Left renal pelvis (tissue), 4 donors: ENCODE measurements around the gene ATP1B2. TPM values are rescaled to one million over a fixed set of nuclear protein-coding genes. Genes with fewer than 3 reads are reported as not detected.

Experiments used
- DNase-seq, 4 donors: peaks; one replicate each; pipeline ENCODE4 v3.0.0-alpha.2; 2013; ENCODE audit warnings: low read depth in 4 of 4, low spot score in 3 of 4
- polyA plus RNA-seq, 4 donors: library from polyadenylated mRNA; unstranded; fragments of 120-200 nt; gene quantifications; one replicate each; pipeline ENCODE4 v1.2.1, GENCODE V29; 2013; ENCODE audit not compliant: insufficient read length in 4 of 4

The ATP1B2 gene
- polyA plus RNA-seq, 4 donors = 18.3 to 27.3 (median 20.5) TPM

DNA sequence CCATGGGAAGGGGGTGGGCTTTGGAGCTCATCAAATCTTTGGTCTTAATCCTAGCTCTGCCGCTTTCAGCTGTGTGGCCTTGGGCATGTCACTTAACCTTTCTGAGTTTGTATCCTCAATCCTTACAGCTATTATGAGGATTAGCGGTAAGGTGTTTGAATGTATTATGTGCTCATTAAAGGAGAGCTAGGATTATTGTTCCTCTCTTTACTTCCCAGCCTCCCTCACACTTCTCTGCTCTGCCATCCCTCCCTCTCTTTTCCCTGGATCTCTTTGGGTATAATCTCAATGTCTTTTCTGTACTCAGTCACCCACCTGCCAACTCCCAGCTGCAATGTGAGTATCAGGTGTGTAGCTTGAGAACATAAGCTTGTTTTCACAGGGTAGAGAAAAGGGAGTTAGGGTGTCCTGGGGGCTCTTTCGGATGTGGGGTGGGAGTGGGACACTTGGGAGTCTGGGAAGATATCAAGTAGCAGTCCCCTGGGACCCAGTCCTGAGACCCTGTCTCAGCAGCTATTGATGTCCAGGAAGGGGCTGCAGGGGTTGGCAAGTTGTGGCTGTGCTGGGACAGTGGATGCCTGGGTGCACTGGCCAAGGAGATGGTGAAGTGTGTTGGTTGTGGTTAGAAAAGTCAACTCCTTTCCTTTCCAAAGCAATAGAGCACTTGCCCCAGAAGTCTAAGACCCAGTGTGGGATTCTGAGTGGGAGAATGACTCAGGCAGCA lies 56.1 kb downstream of the ATP1B2 start:
- DNase-seq = no peak

Other genes starting within 250 kb of the ATP1B2 start
- 10 to 100 TPM; 52.8 to 90.1 (median 80.5) TPM for gene TMEM256, start 246.8 kb upstream of the ATP1B2 start, polyA plus RNA-seq
- gene NLGN2, start 243.1 kb upstream of the ATP1B2 start, polyA plus RNA-seq = 10 to 100 TPM; 21.4 to 55.8 (median 32.8) TPM
- gene SPEM1, start 230.6 kb upstream of the ATP1B2 start, polyA plus RNA-seq = not detected
- gene SPEM2, start 225.3 kb upstream of the ATP1B2 start, polyA plus RNA-seq = under 1 TPM in 1 of 4 donors, not detected in 3; 0.18 TPM
- not detected for gene SPEM3, start 222.1 kb upstream of the ATP1B2 start, polyA plus RNA-seq
- gene TMEM102, start 215.5 kb upstream of the ATP1B2 start, polyA plus RNA-seq = 1 to 10 TPM; 1.1 to 4.8 (median 3.8) TPM
- 10 to 100 TPM in 1 of 4 donors, 1 to 10 TPM in 3; 5.6 to 17.1 (median 8.5) TPM for gene FGF11, start 211.4 kb upstream of the ATP1B2 start, polyA plus RNA-seq
- gene CHRNB1, start 205.9 kb upstream of the ATP1B2 start, polyA plus RNA-seq = 10 to 100 TPM in 2 of 4 donors, 1 to 10 TPM in 2; 9.0 to 15.1 (median 9.8) TPM
- 10 to 100 TPM; 36.1 to 46.1 (median 43.4) TPM for gene ZBTB4, start 171.3 kb upstream of the ATP1B2 start, polyA plus RNA-seq
- gene SLC35G6, start 169.5 kb upstream of the ATP1B2 start, polyA plus RNA-seq = under 1 TPM in 2 of 4 donors, not detected in 2; 0.12 to 0.46 TPM
- 100 to 1,000 TPM; 105 to 159 (median 123) TPM for gene POLR2A, start 166.6 kb upstream of the ATP1B2 start, polyA plus RNA-seq
- gene TNFSF12, start 101.9 kb upstream of the ATP1B2 start, polyA plus RNA-seq = 10 to 100 TPM; 20.3 to 43.5 (median 25.8) TPM
- gene TNFSF13, start 92.2 kb upstream of the ATP1B2 start, polyA plus RNA-seq = 10 to 100 TPM in 3 of 4 donors, 1 to 10 TPM in 1; 7.1 to 15.7 (median 12.7) TPM
- gene SENP3, start 89.0 kb upstream of the ATP1B2 start, polyA plus RNA-seq = 10 to 100 TPM; 57.4 to 83.0 (median 73.6) TPM
- 10 to 100 TPM; 32.3 to 70.7 (median 54.9) TPM for gene CD68, start 71.3 kb upstream of the ATP1B2 start, polyA plus RNA-seq
- gene MPDU1, start 67.1 kb upstream of the ATP1B2 start, polyA plus RNA-seq = 100 to 1,000 TPM in 3 of 4 donors, 10 to 100 TPM in 1; 75.1 to 114 (median 112) TPM
- gene SOX15, start 60.8 kb upstream of the ATP1B2 start, polyA plus RNA-seq = 10 to 100 TPM in 1 of 4 donors, 1 to 10 TPM in 3; 2.5 to 10.5 (median 3.6) TPM
- 10 to 100 TPM; 42.8 to 55.0 (median 45.2) TPM for gene FXR2, start 36.0 kb upstream of the ATP1B2 start, polyA plus RNA-seq
- gene SAT2, start 23.1 kb upstream of the ATP1B2 start, polyA plus RNA-seq = 100 to 1,000 TPM in 3 of 4 donors, 10 to 100 TPM in 1; 86.6 to 152 (median 114) TPM
- 1 to 10 TPM; 2.3 to 5.1 (median 4.0) TPM for gene SHBG, start 20.8 kb upstream of the ATP1B2 start, polyA plus RNA-seq
- gene TP53, start 36.6 kb downstream of the ATP1B2 start, polyA plus RNA-seq = 10 to 100 TPM; 45.1 to 75.9 (median 70.2) TPM
- 10 to 100 TPM in 3 of 4 donors, 1 to 10 TPM in 1; 9.0 to 17.0 (median 12.8) TPM for gene WRAP53, start 37.6 kb downstream of the ATP1B2 start, polyA plus RNA-seq
- 10 to 100 TPM; 19.8 to 32.6 (median 23.4) TPM for gene EFNB3, start 54.3 kb downstream of the ATP1B2 start, polyA plus RNA-seq
- gene DNAH2, start 66.8 kb downstream of the ATP1B2 start, polyA plus RNA-seq = under 1 TPM; 0.29 to 0.49 (median 0.38) TPM
- gene KDM6B, start 183.3 kb downstream of the ATP1B2 start, polyA plus RNA-seq = 10 to 100 TPM; 18.4 to 30.7 (median 23.3) TPM
- 10 to 100 TPM; 13.4 to 26.9 (median 24.7) TPM for gene TMEM88, start 204.1 kb downstream of the ATP1B2 start, polyA plus RNA-seq
- 100 to 1,000 TPM in 1 of 4 donors, 10 to 100 TPM in 3; 60.5 to 133 (median 65.9) TPM for gene NAA38, start 206.6 kb downstream of the ATP1B2 start, polyA plus RNA-seq
- 10 to 100 TPM; 10.6 to 28.9 (median 24.4) TPM for gene CYB5D1, start 207.1 kb downstream of the ATP1B2 start, polyA plus RNA-seq
- gene CHD3, start 237.9 kb downstream of the ATP1B2 start, polyA plus RNA-seq = 100 to 1,000 TPM; 146 to 213 (median 186) TPM